ENCODE measurements around the gene TRIP6. TPM values are rescaled to one million over a fixed set of nuclear protein-coding genes. Genes with fewer than 3 reads are reported as not detected.

Gene TRIP6
- total RNA-seq, 2 donors from 2014 or later = 71.9 to 103 TPM

DNA sequence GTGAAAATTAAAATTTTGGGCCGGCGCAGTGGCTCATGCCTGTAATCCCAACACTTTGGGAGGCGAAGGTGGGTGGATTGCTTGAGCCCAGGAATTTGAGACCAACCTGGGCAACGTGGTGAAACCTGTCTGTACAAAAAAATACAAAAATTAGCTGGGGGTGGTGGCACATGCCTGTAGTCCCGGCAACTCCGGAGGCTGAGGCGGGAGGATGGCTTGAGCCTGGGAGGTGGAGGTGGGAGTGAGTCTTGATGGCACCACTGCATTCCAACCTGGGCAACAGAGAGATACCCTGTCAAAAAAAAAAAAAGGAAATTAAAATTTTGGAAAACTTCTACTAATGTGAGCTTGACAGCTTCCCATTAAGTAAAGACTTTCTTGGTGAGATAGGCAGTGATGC is 10.8 kb downstream of the TRIP6 start:
- no peaks in the 10 kb centered on the region for H3K9me3 ChIP-seq
- peaks cover 29% of the 10 kb centered on the region for H3K36me3 ChIP-seq
- H3K4me1 ChIP-seq (ENCODE audit: control insufficient read depth in 1 of 2, low read depth in 2 of 2) = peaks cover 17 to 54% of the 10 kb centered on the region in 2 donors
- H3K27me3 ChIP-seq (replicated peaks; ENCODE audit: insufficient read depth) = no peaks in the 10 kb centered on the region
- no peak for DNase-seq (ENCODE audit: low spot score)
- no peak for ATAC-seq (ENCODE audit: insufficient number of reproducible peaks, low FRiP score, low read depth)
- no peak overlapping the region for H3K4me3 ChIP-seq
- TF ChIP-seq, protein P1, sequence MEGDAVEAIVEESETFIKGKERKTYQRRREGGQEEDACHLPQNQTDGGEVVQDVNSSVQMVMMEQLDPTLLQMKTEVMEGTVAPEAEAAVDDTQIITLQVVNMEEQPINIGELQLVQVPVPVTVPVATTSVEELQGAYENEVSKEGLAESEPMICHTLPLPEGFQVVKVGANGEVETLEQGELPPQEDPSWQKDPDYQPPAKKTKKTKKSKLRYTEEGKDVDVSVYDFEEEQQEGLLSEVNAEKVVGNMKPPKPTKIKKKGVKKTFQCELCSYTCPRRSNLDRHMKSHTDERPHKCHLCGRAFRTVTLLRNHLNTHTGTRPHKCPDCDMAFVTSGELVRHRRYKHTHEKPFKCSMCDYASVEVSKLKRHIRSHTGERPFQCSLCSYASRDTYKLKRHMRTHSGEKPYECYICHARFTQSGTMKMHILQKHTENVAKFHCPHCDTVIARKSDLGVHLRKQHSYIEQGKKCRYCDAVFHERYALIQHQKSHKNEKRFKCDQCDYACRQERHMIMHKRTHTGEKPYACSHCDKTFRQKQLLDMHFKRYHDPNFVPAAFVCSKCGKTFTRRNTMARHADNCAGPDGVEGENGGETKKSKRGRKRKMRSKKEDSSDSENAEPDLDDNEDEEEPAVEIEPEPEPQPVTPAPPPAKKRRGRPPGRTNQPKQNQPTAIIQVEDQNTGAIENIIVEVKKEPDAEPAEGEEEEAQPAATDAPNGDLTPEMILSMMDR (IDR thresholded peaks at IDR 0.05) = no peak
- H3K27ac ChIP-seq = no peak overlapping the region

- TF ChIP-seq, protein P1 (IDR thresholded peaks at IDR 0.05) = no peak
- no peak overlapping the region for H3K27ac ChIP-seq
- H3K27me3 ChIP-seq (replicated peaks; ENCODE audit: insufficient read depth) = no peaks in the 10 kb centered on the region
- peaks cover 17 to 51% of the 10 kb centered on the region in 2 donors for H3K4me1 ChIP-seq (ENCODE audit: control insufficient read depth in 1 of 2, low read depth in 2 of 2)
- ATAC-seq (ENCODE audit: insufficient number of reproducible peaks, low FRiP score, low read depth) = no peak
- peaks cover 33% of the 10 kb centered on the region for H3K36me3 ChIP-seq
- no peaks in the 10 kb centered on the region for H3K9me3 ChIP-seq
- DNase-seq (ENCODE audit: low spot score) = no peak
- no peak overlapping the region for H3K4me3 ChIP-seq
Observed at GRCh38 chr7:100878685-100879084, 11.5 kb downstream of the TRIP6 start.

DNA sequence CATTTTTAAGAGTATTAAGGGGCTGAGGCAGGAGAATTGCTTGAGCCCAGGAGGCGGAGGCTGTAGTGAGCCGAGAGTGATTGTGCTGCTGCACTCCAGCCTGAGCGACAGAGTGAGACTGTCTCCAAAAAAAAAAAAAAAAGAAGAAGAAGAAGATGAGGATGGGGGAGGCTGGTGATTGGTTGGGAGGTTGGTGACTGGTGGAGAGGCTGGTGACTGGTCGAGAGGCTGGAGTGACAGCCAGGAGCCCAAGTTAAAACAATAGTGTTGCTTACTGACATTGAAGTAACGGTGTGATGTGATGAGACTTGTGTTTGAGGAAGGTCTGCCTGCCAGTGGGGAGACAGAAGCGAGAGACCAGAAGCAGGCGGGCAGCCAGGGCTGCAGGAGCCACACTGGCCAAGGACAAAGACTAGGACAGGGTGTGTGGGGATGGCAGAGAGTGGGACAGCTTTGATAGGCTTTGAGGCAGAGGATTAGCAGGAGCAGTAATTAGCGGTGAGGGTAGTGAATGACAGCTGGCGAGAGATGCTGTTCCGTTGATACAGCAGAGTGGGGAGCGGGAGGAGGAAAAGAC is 12.6 kb downstream of the TRIP6 start:
- H3K9me3 ChIP-seq = no peaks in the 10 kb centered on the region
- H3K36me3 ChIP-seq = peaks cover 44% of the 10 kb centered on the region
- no peak for ATAC-seq (ENCODE audit: insufficient number of reproducible peaks, low FRiP score, low read depth)
- no peak overlapping the region for H3K4me3 ChIP-seq
- H3K4me1 ChIP-seq (ENCODE audit: control insufficient read depth in 1 of 2, low read depth in 2 of 2) = peaks cover 13 to 42% of the 10 kb centered on the region in 2 donors
- no peak for DNase-seq (ENCODE audit: low spot score)
- H3K27me3 ChIP-seq (replicated peaks; ENCODE audit: insufficient read depth) = no peaks in the 10 kb centered on the region
- TF ChIP-seq, protein P1 (IDR thresholded peaks at IDR 0.05) = no peak
- no peak overlapping the region for H3K27ac ChIP-seq

DNA sequence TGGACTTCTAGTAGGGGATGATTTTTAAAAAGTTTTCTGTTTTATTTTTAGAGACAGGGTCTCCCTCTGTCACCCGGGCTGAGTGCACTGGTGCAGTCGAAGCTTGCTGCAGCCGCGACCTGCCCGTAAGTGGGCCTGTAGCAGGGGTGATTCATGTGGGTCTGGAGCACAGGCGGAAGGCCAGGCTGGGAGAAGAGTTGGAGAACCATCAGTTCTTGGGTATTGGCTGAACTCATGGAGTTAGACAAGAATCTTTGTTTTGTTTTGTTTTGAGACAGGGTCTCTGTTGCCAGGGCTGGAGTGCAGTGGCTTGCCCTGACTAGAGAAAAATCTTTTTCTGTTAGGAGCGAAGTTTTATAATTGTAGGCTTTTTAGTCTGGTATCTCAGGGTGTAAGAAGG is 13.5 kb downstream of the TRIP6 start:
- DNase-seq (ENCODE audit: low spot score) (no peak), ATAC-seq (ENCODE audit: insufficient number of reproducible peaks, low FRiP score, low read depth) (no peak)

DNA sequence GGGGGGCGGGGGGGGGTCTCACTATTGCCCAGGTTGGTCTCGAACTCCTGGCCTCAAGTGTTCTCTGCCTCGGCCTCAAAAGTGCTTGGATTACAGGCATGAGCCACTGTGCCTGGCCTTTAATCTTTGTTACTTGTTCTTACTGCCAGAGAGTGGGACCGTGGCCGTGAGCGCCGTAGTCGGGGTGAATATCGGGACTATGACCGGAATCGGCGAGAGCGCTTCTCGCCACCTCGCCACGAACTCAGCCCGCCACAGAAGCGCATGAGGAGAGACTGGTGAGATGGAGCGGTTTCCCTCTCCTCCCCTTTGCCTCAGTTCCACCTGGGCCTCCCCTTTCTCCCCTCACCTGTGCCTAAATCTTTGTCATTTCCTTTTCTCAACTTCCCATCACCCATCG is 13.9 kb downstream of the TRIP6 start:
- H3K36me3 ChIP-seq = peaks cover 58% of the 10 kb centered on the region
- no peaks in the 10 kb centered on the region for H3K9me3 ChIP-seq
- DNase-seq (ENCODE audit: low spot score) (no peak), ATAC-seq (ENCODE audit: insufficient number of reproducible peaks, low FRiP score, low read depth) (no peak)
- no peak overlapping the region for H3K4me3 ChIP-seq
- TF ChIP-seq, protein P1 (IDR thresholded peaks at IDR 0.05) = no peak
- no peak overlapping the region for H3K27ac ChIP-seq
- H3K4me1 ChIP-seq (ENCODE audit: control insufficient read depth in 1 of 2, low read depth in 2 of 2) = peaks cover 9 to 36% of the 10 kb centered on the region in 2 donors
- no peaks in the 10 kb centered on the region for H3K27me3 ChIP-seq (replicated peaks; ENCODE audit: insufficient read depth)

More for the DNA sequence above, 13.5 kb downstream of the TRIP6 start:
- H3K27me3 ChIP-seq (replicated peaks; ENCODE audit: insufficient read depth) = no peaks in the 10 kb centered on the region
- H3K4me1 ChIP-seq (ENCODE audit: control insufficient read depth in 1 of 2, low read depth in 2 of 2) = peaks cover 13 to 41% of the 10 kb centered on the region in 2 donors
- no peak overlapping the region for H3K4me3 ChIP-seq
- H3K9me3 ChIP-seq = no peaks in the 10 kb centered on the region
- H3K36me3 ChIP-seq = peaks cover 53% of the 10 kb centered on the region
- TF ChIP-seq, protein P1 (IDR thresholded peaks at IDR 0.05) = no peak
- no peak overlapping the region for H3K27ac ChIP-seq
